ENCODE results near the gene SLC6A6. TPM values are rescaled to one million over a fixed set of nuclear protein-coding genes. Genes with fewer than 3 reads are reported as not detected.

The SLC6A6 gene
- total RNA-seq, 4 donors from 2014 or later: 14.4 to 35.7 (median 17.0) TPM

GRCh38 chr3:14444380-14444779 lies 42.0 kb downstream of the SLC6A6 start:
- no peak overlapping the region for H3K4me3 ChIP-seq
- H3K27ac ChIP-seq: no peak overlapping the region
- no peak for DNase-seq
- no peaks in the 10 kb centered on the region for H3K9me3 ChIP-seq
- intact Hi-C loops (cut with DNase I): no loop called here
- no peaks in the 10 kb centered on the region for H3K27me3 ChIP-seq
- H3K36me3 ChIP-seq: peaks cover 4 to 63% (median 7%) of the 10 kb centered on the region in 3 donors
- WGBS, 2 donors: 94 to 99% methylated on average over 5 to 6 of the region's 6 CpGs
- H3K4me1 ChIP-seq: peaks cover 11 to 35% (median 23%) of the 10 kb centered on the region in 3 donors
- TF ChIP-seq, protein P1, sequence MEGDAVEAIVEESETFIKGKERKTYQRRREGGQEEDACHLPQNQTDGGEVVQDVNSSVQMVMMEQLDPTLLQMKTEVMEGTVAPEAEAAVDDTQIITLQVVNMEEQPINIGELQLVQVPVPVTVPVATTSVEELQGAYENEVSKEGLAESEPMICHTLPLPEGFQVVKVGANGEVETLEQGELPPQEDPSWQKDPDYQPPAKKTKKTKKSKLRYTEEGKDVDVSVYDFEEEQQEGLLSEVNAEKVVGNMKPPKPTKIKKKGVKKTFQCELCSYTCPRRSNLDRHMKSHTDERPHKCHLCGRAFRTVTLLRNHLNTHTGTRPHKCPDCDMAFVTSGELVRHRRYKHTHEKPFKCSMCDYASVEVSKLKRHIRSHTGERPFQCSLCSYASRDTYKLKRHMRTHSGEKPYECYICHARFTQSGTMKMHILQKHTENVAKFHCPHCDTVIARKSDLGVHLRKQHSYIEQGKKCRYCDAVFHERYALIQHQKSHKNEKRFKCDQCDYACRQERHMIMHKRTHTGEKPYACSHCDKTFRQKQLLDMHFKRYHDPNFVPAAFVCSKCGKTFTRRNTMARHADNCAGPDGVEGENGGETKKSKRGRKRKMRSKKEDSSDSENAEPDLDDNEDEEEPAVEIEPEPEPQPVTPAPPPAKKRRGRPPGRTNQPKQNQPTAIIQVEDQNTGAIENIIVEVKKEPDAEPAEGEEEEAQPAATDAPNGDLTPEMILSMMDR (IDR thresholded peaks at IDR 0.05): no peak
- TF ChIP-seq POLR2A (IDR thresholded peaks at IDR 0.05): no peak

- no peak for DNase-seq
- TF ChIP-seq POLR2A (IDR thresholded peaks at IDR 0.05): no peak
- TF ChIP-seq, protein P1 (IDR thresholded peaks at IDR 0.05): no peak
- no peaks in the 10 kb centered on the region for H3K27me3 ChIP-seq
- WGBS, 2 donors: 100% methylated on average over 3 to 4 of the region's 4 CpGs
- intact Hi-C loops (cut with DNase I): no loop called here
- peaks cover 7 to 24% (median 12%) of the 10 kb centered on the region in 3 donors for H3K4me1 ChIP-seq
- H3K27ac ChIP-seq: no peak overlapping the region
- H3K4me3 ChIP-seq: no peak overlapping the region
- peaks cover 5 to 77% (median 12%) of the 10 kb centered on the region in 3 donors for H3K36me3 ChIP-seq
- no peaks in the 10 kb centered on the region for H3K9me3 ChIP-seq
Observed at GRCh38 chr3:14445773-14446172, 43.4 kb downstream of the SLC6A6 start.

- H3K9me3 ChIP-seq: no peaks in the 10 kb centered on the region
- TF ChIP-seq POLR2A (IDR thresholded peaks at IDR 0.05): no peak
- TF ChIP-seq, protein P1 (IDR thresholded peaks at IDR 0.05): no peak
- no peak overlapping the region for H3K4me3 ChIP-seq
- peaks cover 5 to 23% (median 10%) of the 10 kb centered on the region in 3 donors for H3K4me1 ChIP-seq
- H3K36me3 ChIP-seq: peaks cover 5 to 90% (median 17%) of the 10 kb centered on the region in 3 donors
- H3K27me3 ChIP-seq: no peaks in the 10 kb centered on the region
- intact Hi-C loops (cut with DNase I): no loop called here
- WGBS, 2 donors: 88 to 100% methylated on average over 1 of the region's 1 CpG
- no peak overlapping the region for H3K27ac ChIP-seq
- DNase-seq: no peak
Observed at GRCh38 chr3:14446988-14447570, 44.7 kb downstream of the SLC6A6 start.

DNA sequence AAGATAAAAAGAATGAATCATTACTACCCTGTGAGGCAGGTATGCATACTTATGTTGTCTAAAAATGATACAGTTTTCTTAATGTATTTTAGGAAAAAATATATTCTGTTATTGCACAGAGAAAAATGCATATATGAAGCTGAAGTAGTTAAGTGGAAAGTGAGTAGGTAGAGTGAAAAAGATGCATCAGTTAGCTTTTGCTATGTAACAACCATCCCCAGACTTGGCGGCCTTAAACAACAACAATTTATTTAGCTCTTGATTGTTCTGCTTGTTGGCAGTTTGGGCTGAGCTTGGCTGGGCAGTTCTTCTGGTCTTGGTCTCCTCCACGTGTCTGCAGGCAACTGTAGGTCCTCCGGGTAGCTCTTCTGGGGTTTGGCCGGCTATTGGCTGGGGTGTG lies 45.7 kb downstream of the SLC6A6 start:
- peaks cover 14 to 25% (median 19%) of the 10 kb centered on the region in 3 donors for H3K4me1 ChIP-seq
- TF ChIP-seq POLR2A (IDR thresholded peaks at IDR 0.05): no peak
- TF ChIP-seq, protein P1 (IDR thresholded peaks at IDR 0.05): no peak
- H3K9me3 ChIP-seq: no peaks in the 10 kb centered on the region
- no peak overlapping the region for H3K27ac ChIP-seq
- H3K4me3 ChIP-seq: no peak overlapping the region
- no peak for DNase-seq
- WGBS, 2 donors: 93 to 94% methylated on average over 4 of the region's 4 CpGs
- peaks cover 5 to 90% (median 17%) of the 10 kb centered on the region in 3 donors for H3K36me3 ChIP-seq
- intact Hi-C loops (cut with DNase I): no loop called here
- H3K27me3 ChIP-seq: no peaks in the 10 kb centered on the region

- H3K4me1 ChIP-seq: peaks cover 24 to 35% (median 26%) of the 10 kb centered on the region in 3 donors
- 90 to 95% methylated on average over 6 of the region's 15 CpGs for WGBS, 2 donors
- no peak for DNase-seq
- no peak overlapping the region for H3K4me3 ChIP-seq
- peaks cover 5 to 81% (median 17%) of the 10 kb centered on the region in 3 donors for H3K36me3 ChIP-seq
- intact Hi-C loops (cut with DNase I): no loop called here
- no peak overlapping the region for H3K27ac ChIP-seq
- no peaks in the 10 kb centered on the region for H3K27me3 ChIP-seq
- TF ChIP-seq POLR2A (IDR thresholded peaks at IDR 0.05): no peak
- TF ChIP-seq, protein P1 (IDR thresholded peaks at IDR 0.05): no peak
- no peaks in the 10 kb centered on the region for H3K9me3 ChIP-seq
Observed at GRCh38 chr3:14448756-14449727, 46.6 kb downstream of the SLC6A6 start.

Data from esophagus squamous epithelium (tissue), 5 donors.